ENCODE data around the gene COX15. TPM values are rescaled to one million over a fixed set of nuclear protein-coding genes. Genes with fewer than 3 reads are reported as not detected.

COX15 gene
- total RNA-seq, 1 experiment from 2014 or later: 34.2 TPM

DNA sequence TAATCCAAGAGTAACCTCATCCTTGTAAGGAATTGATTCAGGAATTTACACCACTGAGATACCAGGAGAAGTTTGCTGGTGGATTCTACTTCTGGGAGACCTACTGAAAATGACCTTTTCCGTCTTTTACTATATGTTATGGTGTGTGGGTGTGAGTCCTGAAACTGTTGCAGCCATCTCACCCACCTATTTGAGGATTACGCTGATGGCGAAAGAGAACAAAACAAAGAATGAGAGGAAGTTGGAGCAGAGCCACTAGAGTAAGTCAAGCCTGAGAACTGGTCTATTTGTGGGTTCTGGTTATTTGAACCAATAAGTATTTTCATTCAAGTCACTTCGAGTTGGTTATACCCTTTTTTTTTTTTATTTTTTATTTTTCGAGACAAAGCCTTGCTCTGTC lies 37.8 kb upstream of the COX15 start:
- H3K4me3 Mint-ChIP-seq: no peak overlapping the region
- no peaks in the 10 kb centered on the region for H3K9me3 ChIP-seq (ENCODE audit: control insufficient read depth, low read depth, low read length)
- no peak for DNase-seq

More for the DNA sequence above, 37.8 kb upstream of the COX15 start:
- TF ChIP-seq, protein P1, sequence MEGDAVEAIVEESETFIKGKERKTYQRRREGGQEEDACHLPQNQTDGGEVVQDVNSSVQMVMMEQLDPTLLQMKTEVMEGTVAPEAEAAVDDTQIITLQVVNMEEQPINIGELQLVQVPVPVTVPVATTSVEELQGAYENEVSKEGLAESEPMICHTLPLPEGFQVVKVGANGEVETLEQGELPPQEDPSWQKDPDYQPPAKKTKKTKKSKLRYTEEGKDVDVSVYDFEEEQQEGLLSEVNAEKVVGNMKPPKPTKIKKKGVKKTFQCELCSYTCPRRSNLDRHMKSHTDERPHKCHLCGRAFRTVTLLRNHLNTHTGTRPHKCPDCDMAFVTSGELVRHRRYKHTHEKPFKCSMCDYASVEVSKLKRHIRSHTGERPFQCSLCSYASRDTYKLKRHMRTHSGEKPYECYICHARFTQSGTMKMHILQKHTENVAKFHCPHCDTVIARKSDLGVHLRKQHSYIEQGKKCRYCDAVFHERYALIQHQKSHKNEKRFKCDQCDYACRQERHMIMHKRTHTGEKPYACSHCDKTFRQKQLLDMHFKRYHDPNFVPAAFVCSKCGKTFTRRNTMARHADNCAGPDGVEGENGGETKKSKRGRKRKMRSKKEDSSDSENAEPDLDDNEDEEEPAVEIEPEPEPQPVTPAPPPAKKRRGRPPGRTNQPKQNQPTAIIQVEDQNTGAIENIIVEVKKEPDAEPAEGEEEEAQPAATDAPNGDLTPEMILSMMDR (conservative IDR thresholded peaks at IDR 0.05): no peak
- H2BK5ac ChIP-seq (ENCODE audit: insufficient read length, low read length): no peak overlapping the region
- no peak overlapping the region for H2BK120ac ChIP-seq (ENCODE audit: low read depth, low read length, poor library complexity, severe bottlenecking)
- no peak overlapping the region for H3K4ac ChIP-seq (ENCODE audit: low read depth, low read length)
- no peak overlapping the region for H3K4me2 ChIP-seq (ENCODE audit: insufficient read depth, insufficient read length, low read length)
- H3K79me2 ChIP-seq (ENCODE audit: insufficient read depth, low read length): no peaks in the 10 kb centered on the region
- no peak overlapping the region for H2AFZ ChIP-seq (ENCODE audit: low read length)
- H2BK12ac ChIP-seq (ENCODE audit: insufficient read length, low read depth, low read length): no peak overlapping the region
- no peaks in the 10 kb centered on the region for H3K4me1 Mint-ChIP-seq
- H4K5ac ChIP-seq (ENCODE audit: insufficient read length, low read depth, low read length): no peak overlapping the region
- no peak overlapping the region for H3K23ac ChIP-seq (ENCODE audit: insufficient read length, low read depth, low read length)
- H3K27ac Mint-ChIP-seq: no peak overlapping the region
- no peaks in the 10 kb centered on the region for H3K27me3 ChIP-seq (ENCODE audit: insufficient read depth, low read length)
- H3T11ph ChIP-seq (ENCODE audit: low read length): no peak overlapping the region
- H3K18ac ChIP-seq (ENCODE audit: insufficient read length, low read depth, low read length): no peak overlapping the region
- no peak overlapping the region for H3K14ac ChIP-seq (ENCODE audit: insufficient read depth, low read length)
- H3K9ac ChIP-seq (ENCODE audit: extremely low read depth, insufficient read length, low read length): no peak overlapping the region
- H3K36me3 Mint-ChIP-seq (ENCODE audit: insufficient read depth in 1 of 3, low read depth in 3 of 3): no peaks in the 10 kb centered on the region
- H4K8ac ChIP-seq (replicated peaks; ENCODE audit: insufficient read length, low read depth, low read length): no peak overlapping the region
- no peaks in the 10 kb centered on the region for H3K4me1 ChIP-seq (ENCODE audit: insufficient read depth, low read length)
- no peak overlapping the region for H3K56ac ChIP-seq (ENCODE audit: insufficient read length, low read depth, low read length)
- no peak overlapping the region for H3K27ac ChIP-seq (ENCODE audit: insufficient read length, low read depth, low read length)
- H3K9me3 Mint-ChIP-seq: no peaks in the 10 kb centered on the region
- H2AK5ac ChIP-seq (ENCODE audit: insufficient read length, low read length): no peak overlapping the region
- WGBS (ENCODE audit: extremely low coverage, insufficient read length, low lambda C conversion rate): no CpG with 5 or more reads among the region's 5 CpGs
- H3K27me3 Mint-ChIP-seq (ENCODE audit: low read depth): no peaks in the 10 kb centered on the region
- H3K23me2 ChIP-seq (ENCODE audit: insufficient read length, low read depth, low read length, poor library complexity, severe bottlenecking): no peaks in the 10 kb centered on the region
- no peak overlapping the region for H2BK20ac ChIP-seq (ENCODE audit: low read depth, low read length, poor library complexity, severe bottlenecking)
- no peak overlapping the region for H2BK15ac ChIP-seq (ENCODE audit: low read depth, low read length)
- H4K91ac ChIP-seq (ENCODE audit: insufficient read length, low read depth, low read length): no peak overlapping the region
- H4K20me1 ChIP-seq (ENCODE audit: control insufficient read depth, insufficient read depth, insufficient read length): no peaks in the 10 kb centered on the region
- no peaks in the 10 kb centered on the region for H3K79me1 ChIP-seq (ENCODE audit: insufficient read depth, low read depth, low read length, poor library complexity, severe bottlenecking)
